Lower lobe of right lung (tissue), 2 donors: ENCODE results near the gene CSNK1E. TPM values are rescaled to one million over a fixed set of nuclear protein-coding genes. Genes with fewer than 3 reads are reported as not detected.

Experiments used
- ATAC-seq, 2 donors: fragments of 200-7000 bp; cut with Tn5 transposase; one replicate each; pipeline ENCODE4 v1.9.1; 2020 to 2022; ENCODE audit warnings: mild to moderate bottlenecking in 2 of 2, moderate library complexity in 2 of 2
- DNase-seq: peaks from one replicate; pipeline ENCODE4 v3.0.0-alpha.2; 2020
- H3K27ac ChIP-seq: fragments of 200-600 bp; one replicate; pipeline ENCODE4 v1.8.0; 2022
- H3K27me3 ChIP-seq: fragments of 200-600 bp; one replicate; pipeline ENCODE4 v1.8.0; 2022; ENCODE audit warnings: low read depth
- H3K36me3 ChIP-seq: fragments of 200-600 bp; one replicate; pipeline ENCODE4 v1.8.0; 2022; ENCODE audit warnings: mild to moderate bottlenecking
- H3K4me1 ChIP-seq: fragments of 200-600 bp; one replicate; pipeline ENCODE4 v1.8.0; 2022
- H3K4me3 ChIP-seq: fragments of 200-600 bp; one replicate; pipeline ENCODE4 v1.8.0; 2022; ENCODE audit warnings: mild to moderate bottlenecking
- H3K9me3 ChIP-seq: fragments of 200-600 bp; one replicate; pipeline ENCODE4 v1.8.0; 2022
- CTCF ChIP-seq: fragments of 200-600 bp; IDR thresholded peaks from one replicate; pipeline ENCODE4 v1.8.0; 2022; ENCODE audit warnings: antibody characterized with exemption, mild to moderate bottlenecking
- intact Hi-C: fragments of 100-400 bp; cut with DNase I; formaldehyde crosslinking; loops from one replicate; pipeline ENCODE4 v1.11.0; 2022
- total RNA-seq: library from RNA; stranded (reverse); fragmentation: NEBNext Ultra II Directional; extraction: Animal tissue kit (Norgen Biotek cat#: 25700); gene quantifications from one replicate; pipeline ENCODE4 v1.2.1, GENCODE V29; 2021
- donor health status: DM: no; HTN: yes; CAD: no; lungs with severe emphysema.

Gene CSNK1E
- total RNA-seq, 1 donor from 2014 or later: 126 TPM

- ATAC-seq (no peak), DNase-seq (no peak)
- no peaks in the 10 kb centered on the region for H3K9me3 ChIP-seq
- no peaks in the 10 kb centered on the region for H3K36me3 ChIP-seq
- intact Hi-C loops: no loop called here
- no peak for TF ChIP-seq CTCF
- peaks cover 21% of the 10 kb centered on the region for H3K4me1 ChIP-seq
- no peaks in the 10 kb centered on the region for H3K27me3 ChIP-seq
- H3K27ac ChIP-seq: peak overlapping the region; percentile 90
- peak overlapping the region; percentile 97 for H3K4me3 ChIP-seq
These were observed 44.0 kb downstream of the CSNK1E start for GRCh38 chr22:38273135-38273826.

GRCh38 chr22:38272373-38273134, 44.7 kb downstream of the CSNK1E start, which contains the start of gene TMEM184B:
Gene TMEM184B, minus strand, starts transcription at chr22:38273010. Its CDS starts 25,049 bp downstream, at chr22:38247961.
- intact Hi-C loops: no loop called here
- TF ChIP-seq CTCF: no peak

GRCh38 chr22:38271927-38272372, 45.3 kb downstream of the CSNK1E start:
- H3K27me3 ChIP-seq: no peaks in the 10 kb centered on the region
- ATAC-seq: peak; percentile 72 to 73
- no peak for TF ChIP-seq CTCF
- peaks cover 34% of the 10 kb centered on the region for H3K4me1 ChIP-seq
- H3K4me3 ChIP-seq: peak overlapping the region; percentile 97
- DNase-seq: peak; percentile 70
- no peaks in the 10 kb centered on the region for H3K9me3 ChIP-seq
- H3K27ac ChIP-seq: peak overlapping the region; percentile 90
- intact Hi-C loops: no loop called here
- H3K36me3 ChIP-seq: no peaks in the 10 kb centered on the region

More at GRCh38 chr22:38272373-38273134, 44.7 kb downstream of the CSNK1E start, which contains the start of gene TMEM184B:
- peak within 1 kb of the TSS; percentile 97 for H3K4me3 ChIP-seq
- no peaks in the 10 kb centered on the region for H3K36me3 ChIP-seq
- H3K27me3 ChIP-seq: no peaks in the 10 kb centered on the region
- no peaks in the 10 kb centered on the region for H3K9me3 ChIP-seq
- DNase-seq (peak; percentile 81), ATAC-seq (peak; percentile 94 to 95)
- peaks cover 28% of the 10 kb centered on the region for H3K4me1 ChIP-seq
- H3K27ac ChIP-seq: peak within 1 kb of the TSS; percentile 90

GRCh38 chr22:38271101-38271500, 46.1 kb downstream of the CSNK1E start:
- H3K4me1 ChIP-seq: peaks cover 42% of the 10 kb centered on the region
- DNase-seq (no peak), ATAC-seq (no peak)
- no peak for TF ChIP-seq CTCF
- H3K4me3 ChIP-seq: peak overlapping the region; percentile 97
- no peaks in the 10 kb centered on the region for H3K27me3 ChIP-seq
- intact Hi-C loops: no loop called here
- H3K27ac ChIP-seq: peak overlapping the region; percentile 13
- no peaks in the 10 kb centered on the region for H3K36me3 ChIP-seq
- H3K9me3 ChIP-seq: no peaks in the 10 kb centered on the region

GRCh38 chr22:38270091-38270992, 46.9 kb downstream of the CSNK1E start:
- DNase-seq (no peak), ATAC-seq (no peak)
- Histone ChIP-seq H3K27ac (peak overlapping the region; percentile 13), H3K27me3 (no peaks in the 10 kb centered on the region), H3K4me1 (peaks cover 50% of the 10 kb centered on the region), H3K9me3 (no peaks in the 10 kb centered on the region), H3K36me3 (peaks cover 4% of the 10 kb centered on the region), H3K4me3 (peak overlapping the region; percentile 97)
- intact Hi-C loops: no loop called here
- TF ChIP-seq CTCF: no peak
